ENCODE measurements around the gene RIPK4.

GRCh38 chr21:41774467-41775148 is 7.8 kb upstream of the RIPK4 start:
- TF ChIP-seq EZH2 (IDR thresholded peaks at IDR 0.05; ENCODE audit: borderline replicate concordance, low read depth, low read length, poor library complexity, severe bottlenecking) (no peak), CTCF (conservative IDR thresholded peaks at IDR 0.05; ENCODE audit: low read depth, low read length) (no peak)
